ENCODE results near the gene AQP9. TPM values are rescaled to one million over a fixed set of nuclear protein-coding genes. Genes with fewer than 3 reads are reported as not detected.
"Not testable (repeated sequence)": the region's sequence is repeated elsewhere in the genome, so short reads cannot be mapped to it uniquely, and the experiment has no call there.

Gene AQP9
- total RNA-seq, 1 donor from 2014 or later = not detected

- Mint-ChIP-seq H3K9me3 (no peaks in the 10 kb centered on the region), H3K27ac (no peak overlapping the region), H3K4me1 (no peaks in the 10 kb centered on the region), H3K36me3 (no peaks in the 10 kb centered on the region), H3K27me3 (ENCODE audit: low read depth) (peaks cover 33% of the 10 kb centered on the region), H3K4me3 (no peak overlapping the region)
- no peak for TF ChIP-seq CTCF (IDR thresholded peaks at IDR 0.05; ENCODE audit: unreplicated experiment)
- no peak for DNase-seq (ENCODE audit: low spot score in 2 of 2, unreplicated experiment in 2 of 2)
These were observed 51.1 kb downstream of the AQP9 start for GRCh38 chr15:58189148-58189811.

GRCh38 chr15:58190419-58190818 lies 52.2 kb downstream of the AQP9 start:
- no peaks in the 10 kb centered on the region for H3K4me1 Mint-ChIP-seq
- peaks cover 7% of the 10 kb centered on the region for H3K9me3 Mint-ChIP-seq
- H3K27me3 Mint-ChIP-seq (ENCODE audit: low read depth) = peaks cover 30% of the 10 kb centered on the region
- no peaks in the 10 kb centered on the region for H3K36me3 Mint-ChIP-seq
- no peak for TF ChIP-seq CTCF (IDR thresholded peaks at IDR 0.05; ENCODE audit: unreplicated experiment)
- DNase-seq (ENCODE audit: low spot score in 2 of 2, unreplicated experiment in 2 of 2) = no peak
- no peak overlapping the region for H3K4me3 Mint-ChIP-seq
- no peak overlapping the region for H3K27ac Mint-ChIP-seq

GRCh38 chr15:58193636-58194035 lies 55.5 kb downstream of the AQP9 start:
- H3K4me3 Mint-ChIP-seq; H3K27ac Mint-ChIP-seq; H3K36me3 Mint-ChIP-seq; DNase-seq (ENCODE audit: low spot score in 2 of 2, unreplicated experiment in 2 of 2); H3K4me1 Mint-ChIP-seq: not testable (repeated sequence)
- peaks cover 16% of the 10 kb centered on the region for H3K9me3 Mint-ChIP-seq
- H3K27me3 Mint-ChIP-seq (ENCODE audit: low read depth) = peaks cover 26% of the 10 kb centered on the region

GRCh38 chr15:58200739-58201138 lies 62.6 kb downstream of the AQP9 start:
- H3K27ac Mint-ChIP-seq = no peak overlapping the region
- peaks cover 17% of the 10 kb centered on the region for H3K27me3 Mint-ChIP-seq (ENCODE audit: low read depth)
- H3K4me3 Mint-ChIP-seq = no peak overlapping the region
- peaks cover 10% of the 10 kb centered on the region for H3K9me3 Mint-ChIP-seq
- TF ChIP-seq CTCF (IDR thresholded peaks at IDR 0.05; ENCODE audit: unreplicated experiment) = no peak
- H3K36me3 Mint-ChIP-seq = no peaks in the 10 kb centered on the region
- peaks cover 13% of the 10 kb centered on the region for H3K4me1 Mint-ChIP-seq
- DNase-seq (ENCODE audit: low spot score in 2 of 2, unreplicated experiment in 2 of 2) = no peak

- Mint-ChIP-seq H3K27ac (no peak overlapping the region), H3K4me1 (peaks cover 13% of the 10 kb centered on the region), H3K27me3 (ENCODE audit: low read depth) (peaks cover 12% of the 10 kb centered on the region), H3K9me3 (peaks cover 5% of the 10 kb centered on the region), H3K36me3 (no peaks in the 10 kb centered on the region), H3K4me3 (no peak overlapping the region)
- no peak for TF ChIP-seq CTCF (IDR thresholded peaks at IDR 0.05; ENCODE audit: unreplicated experiment)
- DNase-seq (ENCODE audit: low spot score in 2 of 2, unreplicated experiment in 2 of 2) = no peak
These were observed 63.3 kb downstream of the AQP9 start for GRCh38 chr15:58201516-58201915.

GRCh38 chr15:58203537-58203936 lies 65.4 kb downstream of the AQP9 start:
- Mint-ChIP-seq H3K27me3 (ENCODE audit: low read depth) (no peaks in the 10 kb centered on the region), H3K27ac (peak overlapping the region; percentile 52), H3K4me1 (peaks cover 13% of the 10 kb centered on the region), H3K4me3 (no peak overlapping the region), H3K9me3 (peaks cover 5% of the 10 kb centered on the region), H3K36me3 (no peaks in the 10 kb centered on the region)
- TF ChIP-seq CTCF (IDR thresholded peaks at IDR 0.05; ENCODE audit: unreplicated experiment) = no peak
- no peak for DNase-seq (ENCODE audit: low spot score in 2 of 2, unreplicated experiment in 2 of 2)

Measured in mesothelial cell of epicardium (in vitro differentiated cells).